HG03139 (cell line): ENCODE data around the gene OCA2.
"Not testable (repeated sequence)": the region's sequence is repeated elsewhere in the genome, so short reads cannot be mapped to it uniquely, and the experiment has no call there.

Experiments used
- ATAC-seq: cut with Tn5 transposase; IDR thresholded peaks from one replicate; pipeline ENCODE4 v1.9.1; 2021; ENCODE audit not compliant: unreplicated experiment

OCA2 gene

GRCh38 chr15:27958911-27959578 lies 140.1 kb downstream of the OCA2 start:
- ATAC-seq, result no peak

GRCh38 chr15:27956285-27956684 lies 142.8 kb downstream of the OCA2 start:
- no peak for ATAC-seq

GRCh38 chr15:27955087-27955486 lies 144.0 kb downstream of the OCA2 start:
- no peak for ATAC-seq

- not testable (repeated sequence) for ATAC-seq
These were observed 146.5 kb downstream of the OCA2 start for GRCh38 chr15:27952593-27952992.

GRCh38 chr15:27951191-27951890 lies 147.8 kb downstream of the OCA2 start:
- ATAC-seq, result no peak

- no peak for ATAC-seq
These were observed 150.0 kb downstream of the OCA2 start for GRCh38 chr15:27949089-27949488.

- no peak for ATAC-seq
These were observed 159.9 kb downstream of the OCA2 start for GRCh38 chr15:27939246-27939645.

GRCh38 chr15:27937851-27938250 lies 161.3 kb downstream of the OCA2 start:
- no peak for ATAC-seq

- no peak for ATAC-seq
These were observed 163.0 kb downstream of the OCA2 start for GRCh38 chr15:27936164-27936563.

- no peak for ATAC-seq
These were observed 163.8 kb downstream of the OCA2 start for GRCh38 chr15:27935328-27935727.

GRCh38 chr15:27934782-27935181 lies 164.3 kb downstream of the OCA2 start:
- ATAC-seq, result no peak

GRCh38 chr15:27933562-27933961 lies 165.6 kb downstream of the OCA2 start:
- no peak for ATAC-seq

GRCh38 chr15:27932600-27932999 lies 166.5 kb downstream of the OCA2 start:
- ATAC-seq, result no peak

- no peak for ATAC-seq
These were observed 170.7 kb downstream of the OCA2 start for GRCh38 chr15:27928386-27928785.

- ATAC-seq, result no peak
These were observed 186.8 kb downstream of the OCA2 start for GRCh38 chr15:27912283-27912682.

- no peak for ATAC-seq
These were observed 192.3 kb downstream of the OCA2 start for GRCh38 chr15:27906802-27907201.

GRCh38 chr15:27903405-27903804 lies 195.7 kb downstream of the OCA2 start:
- no peak for ATAC-seq

GRCh38 chr15:27902680-27903385 lies 196.3 kb downstream of the OCA2 start:
- ATAC-seq, result no peak

- no peak for ATAC-seq
These were observed 199.4 kb downstream of the OCA2 start for GRCh38 chr15:27899583-27900285.

GRCh38 chr15:27897481-27897880 lies 201.6 kb downstream of the OCA2 start:
- ATAC-seq, result no peak

GRCh38 chr15:27894645-27895044 lies 204.5 kb downstream of the OCA2 start:
- ATAC-seq, result no peak
